DMS 273 (cell line): ENCODE data around the gene SLC43A2.

Source experiments
- DNase-seq: peaks from one replicate; lab custom pipeline; 2025; ENCODE audit not compliant: unreplicated experiment; lab: John Stamatoyannopoulos, UW

Gene SLC43A2

DNA sequence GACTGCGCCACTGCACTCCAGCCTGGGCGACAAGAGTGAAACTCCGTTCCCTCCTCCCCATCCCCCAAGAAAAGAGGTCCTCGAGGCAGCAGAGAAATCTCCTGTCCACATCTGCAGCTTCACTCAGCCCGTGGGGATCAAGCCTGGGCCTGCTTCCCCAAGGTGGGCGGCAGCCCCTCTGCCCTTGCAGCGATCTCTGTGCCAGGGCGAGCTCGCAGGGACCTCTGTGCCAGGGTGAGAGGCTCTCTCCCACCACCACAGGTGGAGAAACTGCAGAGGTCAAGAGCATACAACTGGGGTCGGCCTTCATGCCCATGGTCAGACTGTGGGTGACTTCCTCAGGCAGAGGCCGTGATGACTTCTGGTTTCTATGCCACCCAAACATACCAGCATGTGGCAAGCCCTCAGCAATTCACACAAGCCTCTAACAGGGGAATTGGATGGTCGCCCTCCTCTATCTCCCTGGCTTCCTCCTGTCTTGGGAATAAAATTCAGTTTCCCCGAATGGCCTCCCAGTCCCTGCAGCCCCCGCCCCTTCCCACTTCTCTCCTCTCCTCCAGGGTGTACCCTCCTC is 5.5 kb downstream of the SLC43A2 start:
- DNase-seq = no peak

DNA sequence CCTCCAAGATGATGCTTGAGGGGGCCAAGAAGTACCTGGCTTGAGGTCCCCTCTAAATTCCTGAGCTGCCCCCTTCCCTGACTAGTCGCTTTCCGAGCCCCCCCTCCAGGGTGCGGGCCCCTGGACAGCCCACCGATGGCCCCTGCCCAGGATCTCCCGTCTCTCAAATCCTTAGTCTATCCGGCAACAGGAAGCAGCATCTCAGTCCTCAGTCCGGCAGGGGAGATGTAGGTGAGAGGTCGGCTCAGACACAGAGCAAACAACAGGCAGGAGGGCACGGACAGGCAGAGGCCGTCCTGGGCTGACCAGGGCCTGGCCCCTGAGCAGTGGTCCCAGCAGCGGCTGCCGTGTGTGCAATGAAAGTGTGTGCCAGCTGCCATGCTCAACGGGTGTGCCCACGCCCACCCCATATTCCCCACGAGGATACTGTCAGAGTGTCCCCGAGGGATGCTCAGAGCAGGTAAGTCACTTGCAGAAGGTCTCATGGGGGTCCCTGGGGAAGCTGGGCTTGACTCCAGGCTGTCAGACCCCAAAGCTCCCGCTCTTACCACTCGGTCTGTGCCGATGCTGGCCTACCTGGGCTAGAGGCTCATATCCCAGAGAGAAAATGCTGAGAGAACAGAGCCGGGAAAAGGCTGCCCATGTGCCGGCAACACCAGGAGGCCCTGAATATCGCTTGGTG is 7.2 kb downstream of the SLC43A2 start:
- DNase-seq = no peak

DNA sequence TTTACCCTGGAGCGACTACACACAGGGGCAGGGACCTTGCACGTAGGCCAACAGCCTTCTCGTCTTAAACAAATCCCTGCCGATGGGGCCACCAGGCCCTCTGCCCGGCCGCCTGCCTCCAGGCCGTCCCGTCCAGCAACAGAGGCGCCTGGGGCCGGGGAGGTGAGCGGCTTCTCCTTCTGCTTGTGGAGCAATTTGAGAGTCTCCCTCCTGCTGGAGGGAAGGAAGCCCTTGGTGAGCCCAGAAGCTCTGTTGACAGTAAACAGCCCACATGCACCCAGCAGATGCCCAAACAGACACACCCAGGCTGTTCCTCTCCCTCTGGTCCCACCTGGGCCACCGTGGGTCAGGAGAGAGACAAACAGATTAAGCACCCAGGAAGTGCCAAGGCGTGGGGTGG is 8.1 kb downstream of the SLC43A2 start:
- no peak for DNase-seq

DNA sequence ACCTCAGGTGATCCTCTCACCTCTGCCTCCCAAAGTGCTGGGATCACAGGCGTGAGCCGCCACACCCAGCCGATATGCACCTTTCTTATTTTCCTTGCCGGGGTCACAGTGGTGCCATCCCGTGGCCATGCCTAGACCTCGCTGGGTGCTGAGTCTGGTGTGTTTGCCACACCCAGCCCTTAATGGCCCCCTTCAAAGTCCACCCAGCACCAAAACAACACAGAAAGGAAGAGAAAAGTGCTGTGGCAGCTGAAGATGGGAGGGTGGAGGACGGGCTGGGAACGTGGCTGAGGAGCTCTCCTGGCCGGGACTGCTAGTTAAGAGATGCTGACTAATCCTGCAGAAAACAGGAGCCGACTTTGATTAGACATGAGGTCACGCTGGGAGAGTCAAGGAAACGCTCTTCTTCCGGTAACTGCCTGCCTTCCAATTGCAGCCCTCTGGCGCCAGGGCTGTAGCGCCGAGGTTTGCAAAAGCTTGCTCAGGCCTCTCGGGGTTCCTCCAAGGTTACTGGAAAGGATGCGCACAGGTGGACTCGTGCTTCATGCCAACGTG is 10.9 kb downstream of the SLC43A2 start:
- no peak for DNase-seq

DNA sequence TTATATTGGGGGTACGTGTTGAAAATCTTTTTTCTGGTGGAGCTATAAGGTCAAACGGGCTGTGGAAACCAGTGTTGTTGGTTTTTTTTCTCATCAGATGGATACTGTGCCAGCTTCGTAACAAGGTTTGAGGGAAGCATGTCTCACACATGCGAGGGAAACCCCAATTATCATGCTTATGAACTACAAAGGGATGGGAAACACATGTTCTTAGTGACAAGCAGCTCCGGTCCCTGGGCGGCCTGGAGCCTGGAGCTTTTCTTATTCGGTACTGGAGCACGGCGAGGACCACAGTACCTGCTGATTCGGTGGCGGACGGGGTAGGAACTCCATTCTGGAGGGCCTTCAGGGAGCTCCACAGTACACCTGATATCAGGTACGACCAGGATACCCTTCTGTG is 12.5 kb downstream of the SLC43A2 start:
- DNase-seq = no peak

DNA sequence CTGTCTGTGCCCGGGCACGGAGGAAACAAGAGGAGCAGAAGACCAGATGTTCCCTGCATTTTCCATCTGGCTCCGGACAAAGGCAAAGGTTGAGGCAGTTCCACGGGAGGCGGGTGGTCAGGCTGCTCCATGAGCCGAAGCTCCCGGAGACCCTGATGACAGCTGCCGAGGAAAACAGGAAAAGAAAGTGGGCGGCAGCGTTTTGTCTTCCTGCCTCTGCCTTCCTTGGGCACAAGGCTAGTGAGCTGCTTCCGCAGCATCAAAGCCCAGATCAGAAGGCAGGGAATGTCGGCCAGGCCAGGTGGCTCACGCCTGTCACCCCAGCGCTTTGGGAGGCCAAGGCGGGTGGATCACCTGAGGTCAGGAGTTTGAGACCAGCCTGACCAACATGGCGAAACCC is 16.2 kb downstream of the SLC43A2 start:
- DNase-seq = no peak

DNA sequence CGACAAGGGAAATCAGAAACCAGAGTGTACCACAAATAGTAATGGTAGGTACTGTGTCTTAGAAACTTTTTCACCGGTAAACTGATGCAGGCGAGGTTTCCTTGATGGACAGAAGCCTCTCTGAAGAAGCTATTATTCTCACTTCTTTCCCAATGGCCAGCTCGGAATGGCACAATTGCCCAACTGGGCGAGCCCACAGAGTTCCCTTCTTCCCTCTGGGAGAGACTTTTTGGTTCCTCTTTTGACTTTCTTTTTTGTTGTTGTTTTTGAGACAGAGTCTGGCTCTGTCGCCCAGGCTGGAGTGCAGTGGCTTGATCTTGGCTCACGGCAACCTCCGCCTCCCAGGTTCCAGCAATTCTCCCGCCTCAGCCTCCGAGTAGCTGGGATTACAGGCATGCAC is 16.9 kb downstream of the SLC43A2 start:
- no peak for DNase-seq

DNA sequence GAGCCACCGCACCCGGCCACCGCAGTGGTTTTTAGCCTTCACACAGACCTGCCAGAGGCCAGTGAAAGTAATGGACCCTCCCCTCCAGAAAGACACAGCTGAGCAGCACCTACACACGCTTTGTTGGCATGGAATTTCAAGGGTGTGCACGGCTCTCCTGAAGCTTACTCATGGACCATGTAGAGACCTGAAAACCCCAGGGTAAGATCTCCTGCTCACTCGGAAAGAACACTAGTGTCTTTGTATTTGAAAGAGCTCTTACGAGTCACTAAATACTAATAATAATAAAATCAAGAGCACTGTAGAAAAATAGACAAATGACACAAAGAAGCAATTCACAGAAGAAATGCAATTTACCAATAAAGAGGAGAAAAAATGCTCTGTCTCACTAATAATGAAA is 20.0 kb downstream of the SLC43A2 start:
- DNase-seq = no peak

DNA sequence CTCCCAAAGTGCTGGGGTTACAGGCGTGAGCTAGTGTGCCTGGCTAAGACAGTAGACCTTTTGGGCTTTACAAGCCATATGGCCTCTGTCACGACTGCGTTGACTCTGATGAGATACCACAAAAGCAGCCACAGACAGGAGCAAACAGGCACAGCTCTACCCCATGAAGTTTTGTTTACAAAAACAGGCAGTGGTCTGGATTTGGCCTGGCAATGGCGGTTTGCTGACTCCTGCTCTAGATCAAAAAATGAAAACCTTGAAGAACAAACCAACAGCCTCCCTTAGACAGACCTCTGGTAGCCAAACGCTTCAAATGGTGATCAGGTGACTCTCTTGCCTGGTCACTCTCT is 20.7 kb downstream of the SLC43A2 start:
- no peak for DNase-seq

DNA sequence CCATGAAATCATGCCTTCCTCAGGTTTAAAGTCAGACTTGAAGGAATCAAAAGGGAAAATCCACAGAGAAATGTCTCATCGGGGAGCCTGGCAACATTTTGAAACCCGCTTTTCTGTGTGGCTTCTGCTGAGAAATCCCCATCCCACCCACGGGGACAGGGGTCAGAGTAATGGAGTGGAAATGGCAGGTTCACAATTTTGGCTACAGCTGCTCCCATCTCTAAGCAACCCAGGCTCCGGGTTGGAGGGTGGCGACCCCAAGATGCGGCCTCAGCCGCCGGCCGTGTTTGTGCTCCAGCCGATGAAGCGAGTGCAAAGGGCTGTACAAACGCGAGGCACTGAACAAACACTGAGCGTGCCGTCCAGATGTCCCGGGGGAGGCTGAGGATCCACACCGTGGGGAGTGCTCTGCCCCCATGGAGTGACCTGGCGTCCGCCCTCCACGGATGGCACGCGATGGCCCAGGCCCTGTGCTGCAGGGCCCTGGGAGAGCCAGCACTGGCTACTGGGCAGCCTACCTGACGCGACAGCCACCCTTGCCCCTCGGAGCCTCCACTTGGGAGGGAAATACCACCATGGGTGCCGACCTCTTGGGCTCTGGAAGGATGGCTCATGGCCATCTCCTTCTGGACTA is 22.2 kb downstream of the SLC43A2 start:
- no peak for DNase-seq

DNA sequence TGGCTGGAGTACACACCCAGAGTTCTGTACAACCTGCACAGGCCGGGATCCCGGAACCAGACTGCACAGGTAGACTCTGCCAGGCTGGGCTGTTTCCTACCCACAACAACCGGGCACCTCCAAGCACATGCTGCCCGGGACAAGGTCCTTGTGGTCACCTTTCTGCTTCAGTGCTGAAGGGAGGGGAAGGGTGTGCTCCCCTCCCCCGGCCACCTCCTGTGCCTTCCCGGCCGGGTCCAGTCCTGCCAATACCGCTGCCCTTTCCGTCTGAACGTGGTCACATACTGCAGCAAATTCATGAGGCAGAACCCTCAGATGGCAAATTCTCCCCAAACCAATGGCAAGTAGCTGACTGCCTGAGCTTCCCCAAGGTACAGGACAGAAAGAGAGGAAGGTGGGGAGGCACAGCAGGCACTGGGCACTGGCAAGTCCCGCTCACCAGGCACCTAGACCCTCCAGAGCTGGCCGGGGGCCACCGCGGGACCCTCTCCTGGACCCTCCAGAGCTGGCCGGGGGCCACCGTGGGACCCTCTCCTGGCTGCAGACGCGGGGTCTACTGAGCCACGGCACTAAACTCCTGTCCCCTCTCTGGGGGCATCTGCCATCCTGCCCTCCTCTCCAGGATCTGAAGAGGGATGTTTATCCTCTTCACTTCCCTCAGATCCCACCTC is 22.8 kb downstream of the SLC43A2 start:
- no peak for DNase-seq

DNA sequence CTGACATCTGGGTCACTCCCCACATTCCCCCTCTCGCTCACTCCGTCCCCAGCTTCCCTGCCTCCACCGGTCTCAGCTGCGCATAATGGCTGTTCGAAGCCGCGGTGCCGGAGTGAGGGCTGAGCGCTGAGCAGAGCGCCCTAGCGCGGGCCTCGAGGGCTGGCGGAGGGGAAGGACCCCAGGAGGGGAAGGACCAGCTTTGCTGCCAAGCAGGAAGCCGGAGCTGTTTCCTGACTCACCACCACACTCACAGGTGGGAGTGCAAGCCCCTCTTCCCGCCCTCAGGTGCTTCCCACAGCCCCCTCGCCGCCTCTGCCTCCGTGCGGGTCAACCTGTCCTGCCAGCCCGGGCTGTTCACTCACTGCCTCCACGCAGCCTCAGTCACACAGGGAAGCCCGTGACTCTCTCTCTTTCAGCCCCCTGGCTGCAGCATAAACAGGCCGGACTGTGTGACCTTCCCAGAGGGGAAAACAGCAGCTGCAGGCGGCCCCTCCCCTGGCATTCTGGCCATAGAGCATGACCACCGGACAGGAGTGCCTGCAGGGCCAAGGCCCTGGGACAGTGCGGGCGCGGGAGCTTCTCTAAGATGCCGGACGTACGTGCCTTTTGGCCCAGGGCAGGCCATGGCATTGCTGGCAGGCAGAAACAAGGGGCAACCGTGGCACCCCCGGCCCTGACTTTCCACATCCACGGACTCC is 23.7 kb downstream of the SLC43A2 start:
- DNase-seq = no peak

DNA sequence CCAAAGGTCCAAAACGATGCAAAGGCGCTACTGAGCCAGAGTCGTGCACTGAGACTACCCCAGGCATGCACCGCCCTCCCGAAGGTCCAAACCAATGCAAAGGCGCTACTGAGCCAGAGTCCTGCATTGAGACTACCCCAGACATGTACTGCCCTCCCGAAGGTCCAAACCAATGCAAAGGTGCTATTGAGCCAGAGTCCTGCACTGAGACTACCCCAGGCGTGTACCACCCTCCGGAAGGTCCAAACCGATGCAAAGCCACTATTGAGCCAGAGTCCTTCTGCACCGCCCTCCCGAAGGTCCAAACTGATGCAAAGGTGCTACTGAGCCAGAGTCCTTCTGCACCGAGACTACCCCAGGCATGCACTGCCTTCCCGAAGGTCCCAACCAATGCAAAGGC is 27.1 kb downstream of the SLC43A2 start:
- DNase-seq = no peak

DNA sequence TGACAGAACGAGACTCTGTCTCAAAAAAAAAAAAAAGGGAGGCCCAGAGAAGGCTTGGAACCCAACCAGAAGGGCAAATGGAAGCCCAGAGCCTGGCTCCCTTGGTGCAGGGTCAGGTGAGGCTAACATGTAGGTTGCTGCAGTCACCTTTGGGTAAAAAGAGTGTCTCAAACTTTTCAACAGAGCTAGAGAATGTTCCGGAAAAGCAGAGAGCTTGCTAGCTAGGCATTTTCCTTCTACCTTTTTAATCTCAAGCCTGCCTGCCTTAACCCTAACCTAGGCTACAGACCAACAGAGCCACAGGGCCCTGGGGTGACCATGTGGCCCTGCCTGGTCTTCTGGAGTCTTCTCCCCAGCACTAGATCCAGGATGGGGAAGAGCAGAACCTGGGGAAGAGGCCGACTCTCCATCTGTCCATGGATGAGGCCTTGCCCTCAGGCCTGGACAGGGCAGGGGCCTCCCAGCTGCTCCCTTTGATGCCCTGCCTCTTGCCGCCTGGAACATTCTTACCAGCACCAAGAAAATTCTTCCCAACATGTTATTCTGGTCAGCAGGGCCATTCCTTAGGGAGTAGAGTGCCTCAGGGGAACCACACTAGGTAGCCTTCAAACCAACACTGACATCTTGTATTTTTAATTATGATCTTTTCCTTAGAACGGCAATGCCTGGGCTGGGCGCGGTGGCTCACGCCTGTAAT is 30.1 kb downstream of the SLC43A2 start:
- no peak for DNase-seq

DNA sequence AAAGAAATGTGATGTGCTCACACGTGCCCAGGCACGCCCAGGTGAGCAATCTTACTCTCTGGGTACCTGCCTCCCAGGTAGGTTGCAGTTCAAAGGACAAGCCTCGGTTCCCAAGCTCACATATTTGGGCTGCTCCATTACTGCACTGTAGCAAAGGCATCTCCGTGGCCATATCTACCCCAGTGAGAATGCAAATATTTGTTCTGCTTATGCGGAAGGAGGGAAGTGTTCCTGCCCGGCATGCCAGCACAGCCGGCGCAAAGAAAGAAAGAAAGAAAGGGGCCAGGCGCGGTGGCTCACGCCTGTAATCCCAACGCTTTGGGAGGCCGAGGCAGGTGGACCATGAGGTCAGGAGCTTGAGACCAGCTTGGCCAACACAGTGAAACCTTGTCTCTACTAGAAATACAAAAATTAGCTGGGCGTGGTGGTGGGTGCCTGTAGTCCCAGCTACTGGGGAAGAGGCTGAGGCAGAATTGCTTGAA is 30.7 kb downstream of the SLC43A2 start:
- DNase-seq = no peak

DNA sequence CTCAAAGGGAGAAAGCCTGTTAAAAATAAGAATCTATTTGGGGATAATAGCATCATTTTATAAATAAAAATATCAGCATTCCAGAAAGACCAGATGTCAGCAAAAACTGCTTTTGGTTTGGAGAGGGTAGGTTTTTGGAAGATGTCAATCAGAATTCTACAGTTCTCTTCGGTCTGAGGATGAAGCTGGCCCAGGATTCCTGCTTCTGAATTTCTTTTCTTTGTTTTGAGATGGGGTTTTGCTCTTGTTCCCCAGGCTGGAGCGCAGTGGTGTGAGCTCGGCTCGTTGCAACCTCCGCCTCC is 35.1 kb downstream of the SLC43A2 start:
- DNase-seq = no peak

DNA sequence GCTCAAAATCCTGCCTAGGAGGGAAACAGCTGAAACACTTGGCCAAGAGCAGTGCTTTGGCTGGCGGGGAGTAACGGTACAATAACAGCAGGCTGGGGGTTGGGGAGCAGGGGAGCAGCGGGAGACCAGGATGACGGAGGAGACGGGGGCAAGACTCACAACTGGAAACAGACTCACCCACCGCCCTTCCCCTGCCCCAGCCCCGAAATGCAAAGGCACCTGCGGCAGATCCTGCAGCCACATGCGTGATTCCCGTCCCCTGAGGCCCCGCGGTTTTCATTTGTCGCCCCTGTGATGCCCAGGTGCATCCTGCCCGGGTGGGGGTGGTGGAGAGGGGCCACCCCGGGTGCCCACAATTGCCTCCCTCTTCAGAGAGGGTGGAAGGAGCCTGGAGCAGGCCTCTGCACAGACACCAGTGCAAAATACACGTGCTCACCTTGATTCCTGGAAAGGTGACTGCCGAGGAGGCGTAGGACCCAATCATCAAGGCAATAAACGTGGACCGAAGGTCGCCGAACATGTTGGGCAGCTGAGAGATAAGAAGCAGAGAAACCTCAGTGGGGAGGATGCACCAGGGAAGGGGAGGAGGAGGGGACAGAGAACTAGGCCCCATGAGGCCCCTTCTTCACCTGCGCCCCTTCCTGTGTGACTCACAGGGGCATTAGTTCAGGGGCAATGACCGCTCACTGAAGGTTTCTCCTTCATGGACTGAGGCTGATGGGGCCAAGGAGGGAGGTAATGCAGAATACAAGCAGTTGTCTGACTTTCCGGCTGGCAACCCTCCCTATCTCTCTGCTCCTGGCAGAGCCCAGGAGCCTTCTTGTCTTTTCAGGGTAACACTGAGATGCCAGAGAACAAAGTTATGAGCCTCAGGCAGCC is 35.6 kb downstream of the SLC43A2 start:
- no peak for DNase-seq

DNA sequence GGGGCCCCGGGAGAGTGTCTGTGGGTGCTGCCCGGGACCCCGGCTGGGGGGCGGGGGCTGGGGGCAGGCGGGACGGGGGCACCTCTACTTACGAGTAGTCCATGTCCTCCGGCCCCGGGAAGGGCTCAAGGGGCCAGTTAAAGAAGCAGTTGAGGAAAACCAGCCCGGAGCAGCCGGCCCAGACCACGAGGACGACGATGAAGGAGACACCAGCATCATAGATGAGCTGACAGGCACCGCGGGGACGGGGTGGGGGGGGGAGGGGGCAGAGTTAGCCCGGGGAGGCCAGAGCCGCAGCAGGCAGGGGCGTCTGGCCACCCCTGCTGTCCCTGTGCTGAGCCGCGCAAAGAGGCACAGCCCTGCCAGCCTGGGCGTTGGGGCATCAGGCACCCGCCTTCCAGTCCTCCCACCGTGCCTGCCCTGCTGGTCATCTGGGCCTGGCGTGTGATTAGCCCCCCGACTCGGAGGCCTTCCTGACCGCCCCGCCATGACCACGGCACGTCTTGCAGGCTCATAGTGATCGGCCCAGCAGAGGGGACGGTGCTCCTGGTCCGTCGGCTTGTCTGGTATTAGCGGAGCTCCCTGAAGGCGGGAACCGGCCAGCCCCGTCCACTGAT is 37.1 kb downstream of the SLC43A2 start:
- DNase-seq = no peak

DNA sequence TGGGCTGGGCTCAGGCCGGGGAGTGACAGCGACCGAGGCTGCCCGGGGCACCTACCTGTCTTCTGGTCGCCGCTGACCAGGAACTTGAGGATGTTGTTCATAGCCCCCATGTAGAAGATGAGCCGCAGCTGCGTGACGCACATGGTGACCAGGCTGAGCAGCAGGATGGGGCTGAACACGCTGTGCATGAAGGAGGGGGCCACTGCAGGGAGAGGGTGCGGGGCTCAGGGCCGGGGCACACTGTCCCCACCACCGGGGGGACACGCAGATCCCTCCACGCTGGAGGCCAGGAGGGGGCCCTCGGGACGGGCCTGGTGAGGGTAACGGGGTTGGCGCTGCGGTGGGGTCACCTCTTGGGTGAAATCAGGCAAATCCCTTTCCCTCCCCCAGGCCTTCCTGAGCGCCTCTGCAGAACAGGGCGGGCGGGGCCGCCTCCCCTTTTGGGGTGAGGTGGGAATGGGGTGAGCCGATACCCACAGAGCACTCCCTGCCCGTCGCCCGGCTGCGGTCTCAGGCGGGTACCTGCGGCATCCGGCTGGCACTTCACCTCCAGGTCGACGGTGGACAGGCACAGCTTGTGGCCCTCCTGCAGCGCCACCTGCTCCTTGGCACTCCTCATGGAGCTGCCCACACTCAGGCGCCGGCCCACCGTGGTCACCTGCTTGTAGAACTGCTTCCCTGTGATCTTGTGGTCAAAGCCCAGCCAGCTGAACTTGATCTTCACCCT is 37.7 kb downstream of the SLC43A2 start:
- no peak for DNase-seq
